Type B pancreatic cell (in vitro differentiated cells): ENCODE data around the gene TWF2. TPM values are rescaled to one million over a fixed set of nuclear protein-coding genes. Genes with fewer than 3 reads are reported as not detected.
A peak's percentile ranks its signal among the peaks of the same experiment; 100 is the strongest.

Experiments used
- DNase-seq: peaks from one replicate; pipeline ENCODE4 v3.0.0; 2021; ENCODE audit warnings: mixed read lengths; ENCODE audit not compliant: unreplicated experiment; ENCODE audit errors: extremely low spot score
- H3K27ac Mint-ChIP-seq: 2 replicates; pipeline ENCODE4 v1.8.0; 2021; ENCODE audit warnings: mild to moderate bottlenecking, mixed read lengths
- H3K27me3 Mint-ChIP-seq: 2 replicates; pipeline ENCODE4 v1.8.0; 2021; ENCODE audit warnings: mixed read lengths
- H3K36me3 Mint-ChIP-seq: 2 replicates; pipeline ENCODE4 v1.8.0; 2021; ENCODE audit warnings: mixed read lengths
- H3K4me1 Mint-ChIP-seq: one replicate; pipeline ENCODE4 v1.8.0; 2021; ENCODE audit warnings: mixed read lengths; ENCODE audit not compliant: unreplicated experiment
- H3K4me3 Mint-ChIP-seq: 2 replicates; pipeline ENCODE4 v1.8.0; 2021; ENCODE audit warnings: mild to moderate bottlenecking, mixed read lengths
- H3K9me3 Mint-ChIP-seq: 2 replicates; pipeline ENCODE4 v1.8.0; 2021; ENCODE audit warnings: mixed read lengths
- total RNA-seq: library from RNA; stranded (reverse); gene quantifications from 2 replicates; pipeline ENCODE4 v1.2.1, GENCODE V29; 2021; ENCODE audit warnings: low replicate concordance
- TF ChIP-seq, protein P1 (sequence below): fragments of 200-600 bp; sonication (generic); conservative IDR thresholded peaks from 2 replicates; pipeline ENCODE4 v1.5.0; 2021; ENCODE audit warnings: antibody characterized with exemption, mild to moderate bottlenecking

TWF2 gene
- total RNA-seq, 1 donor from 2014 or later = 33.7 TPM

DNA sequence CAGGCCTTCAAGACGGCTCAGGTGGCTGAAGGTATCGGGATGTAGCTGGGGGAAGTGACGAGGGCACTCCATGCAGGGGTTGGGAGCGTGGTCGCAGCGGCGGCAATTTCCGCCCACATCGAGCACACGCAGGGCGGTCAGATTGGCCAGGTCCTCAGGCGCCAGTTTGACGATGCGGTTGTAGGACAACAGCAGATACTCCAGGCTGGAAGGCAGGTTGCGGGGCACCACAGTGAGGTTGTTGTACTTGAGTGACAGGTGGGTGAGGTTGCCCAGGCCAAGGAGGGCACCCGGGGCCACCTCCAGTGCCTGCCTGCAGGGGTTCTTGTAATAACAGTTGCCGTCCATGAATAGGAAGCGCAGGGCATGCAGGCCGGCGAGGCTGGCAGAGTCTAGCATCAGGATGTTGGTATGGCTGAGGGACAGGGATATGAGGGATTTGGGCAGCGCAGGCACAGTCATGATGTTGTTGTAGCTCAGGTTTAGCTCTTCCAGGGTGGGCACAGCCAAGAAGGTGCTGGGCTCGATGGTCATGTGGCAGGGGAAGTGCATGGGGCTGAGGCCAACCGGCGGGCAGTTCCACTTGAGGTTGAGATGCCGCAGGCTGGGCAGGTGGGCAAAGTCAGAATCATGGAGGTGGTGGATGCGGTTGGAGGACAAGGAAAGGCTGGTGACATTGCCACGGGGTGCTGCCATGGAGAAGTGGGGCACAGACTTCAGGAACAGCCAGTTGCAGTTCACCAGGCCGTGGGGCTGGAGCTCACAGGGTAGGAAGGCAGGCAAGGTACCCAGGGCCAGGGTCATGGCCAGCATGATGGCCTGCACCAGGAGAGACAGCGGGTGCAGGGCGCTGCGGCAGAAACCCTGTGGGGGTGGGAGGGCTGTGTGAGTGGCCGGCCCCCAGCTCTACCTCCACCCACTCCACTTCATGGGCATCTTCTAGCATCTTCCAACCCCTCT, 15.2 kb downstream of the TWF2 start:
- Mint-ChIP-seq H3K36me3 (no peaks in the 10 kb centered on the region), H3K9me3 (no peaks in the 10 kb centered on the region), H3K27ac (peak overlapping the region; percentile 39), H3K27me3 (no peaks in the 10 kb centered on the region), H3K4me1 (peaks cover 5% of the 10 kb centered on the region), H3K4me3 (no peak overlapping the region)
- TF ChIP-seq, protein P1, sequence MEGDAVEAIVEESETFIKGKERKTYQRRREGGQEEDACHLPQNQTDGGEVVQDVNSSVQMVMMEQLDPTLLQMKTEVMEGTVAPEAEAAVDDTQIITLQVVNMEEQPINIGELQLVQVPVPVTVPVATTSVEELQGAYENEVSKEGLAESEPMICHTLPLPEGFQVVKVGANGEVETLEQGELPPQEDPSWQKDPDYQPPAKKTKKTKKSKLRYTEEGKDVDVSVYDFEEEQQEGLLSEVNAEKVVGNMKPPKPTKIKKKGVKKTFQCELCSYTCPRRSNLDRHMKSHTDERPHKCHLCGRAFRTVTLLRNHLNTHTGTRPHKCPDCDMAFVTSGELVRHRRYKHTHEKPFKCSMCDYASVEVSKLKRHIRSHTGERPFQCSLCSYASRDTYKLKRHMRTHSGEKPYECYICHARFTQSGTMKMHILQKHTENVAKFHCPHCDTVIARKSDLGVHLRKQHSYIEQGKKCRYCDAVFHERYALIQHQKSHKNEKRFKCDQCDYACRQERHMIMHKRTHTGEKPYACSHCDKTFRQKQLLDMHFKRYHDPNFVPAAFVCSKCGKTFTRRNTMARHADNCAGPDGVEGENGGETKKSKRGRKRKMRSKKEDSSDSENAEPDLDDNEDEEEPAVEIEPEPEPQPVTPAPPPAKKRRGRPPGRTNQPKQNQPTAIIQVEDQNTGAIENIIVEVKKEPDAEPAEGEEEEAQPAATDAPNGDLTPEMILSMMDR = no peak
- DNase-seq = peak; percentile 64

DNA sequence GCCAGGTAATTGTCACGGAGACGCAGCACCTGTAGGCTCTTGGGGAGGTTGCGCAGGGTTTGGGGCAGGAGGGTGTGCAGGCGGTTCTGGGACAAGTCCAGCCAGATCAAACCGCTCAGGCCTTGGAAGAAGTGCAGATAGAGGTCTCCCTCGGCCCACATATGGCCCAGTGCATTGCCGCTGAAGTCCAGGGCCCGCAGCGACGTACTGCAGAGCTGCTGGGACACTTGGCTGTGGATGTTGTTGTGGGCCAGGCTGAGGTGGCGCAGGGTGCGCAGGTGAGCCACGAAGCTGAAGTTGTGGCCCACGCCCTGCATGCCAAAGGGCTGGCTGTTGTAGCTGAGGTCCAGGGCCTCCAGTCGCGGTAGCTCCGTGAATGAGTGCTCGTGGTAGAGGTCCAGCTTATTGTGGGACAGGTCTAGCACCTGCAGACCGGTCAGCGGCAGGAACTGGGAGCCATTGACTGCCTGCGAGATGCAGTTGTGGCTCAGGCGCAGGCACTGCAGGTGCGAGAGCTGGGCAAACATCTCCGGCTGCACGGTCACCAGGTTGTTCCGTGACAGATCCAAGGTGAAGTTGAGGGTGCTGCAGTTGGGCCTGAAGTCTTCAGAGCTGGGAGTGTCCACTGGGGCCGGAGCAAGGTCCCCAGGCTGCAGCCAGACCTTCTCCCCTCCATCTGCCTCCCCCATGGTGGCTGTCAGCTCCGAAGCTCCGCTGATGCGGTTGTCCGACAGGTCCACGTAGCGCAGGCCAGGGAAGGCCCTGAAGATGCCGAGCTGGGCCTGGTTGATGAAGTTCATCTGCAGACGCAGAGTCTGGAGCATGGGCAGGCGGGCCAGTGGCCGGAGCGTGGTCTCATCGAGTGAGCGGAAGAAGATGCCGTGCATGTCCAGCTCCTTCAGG, 16.4 kb downstream of the TWF2 start:
- Mint-ChIP-seq H3K27ac (no peak overlapping the region), H3K27me3 (no peaks in the 10 kb centered on the region), H3K9me3 (no peaks in the 10 kb centered on the region), H3K4me3 (no peak overlapping the region), H3K36me3 (no peaks in the 10 kb centered on the region), H3K4me1 (peaks cover 6% of the 10 kb centered on the region)
- peak; percentile 55 for DNase-seq
- TF ChIP-seq, protein P1 = no peak

DNA sequence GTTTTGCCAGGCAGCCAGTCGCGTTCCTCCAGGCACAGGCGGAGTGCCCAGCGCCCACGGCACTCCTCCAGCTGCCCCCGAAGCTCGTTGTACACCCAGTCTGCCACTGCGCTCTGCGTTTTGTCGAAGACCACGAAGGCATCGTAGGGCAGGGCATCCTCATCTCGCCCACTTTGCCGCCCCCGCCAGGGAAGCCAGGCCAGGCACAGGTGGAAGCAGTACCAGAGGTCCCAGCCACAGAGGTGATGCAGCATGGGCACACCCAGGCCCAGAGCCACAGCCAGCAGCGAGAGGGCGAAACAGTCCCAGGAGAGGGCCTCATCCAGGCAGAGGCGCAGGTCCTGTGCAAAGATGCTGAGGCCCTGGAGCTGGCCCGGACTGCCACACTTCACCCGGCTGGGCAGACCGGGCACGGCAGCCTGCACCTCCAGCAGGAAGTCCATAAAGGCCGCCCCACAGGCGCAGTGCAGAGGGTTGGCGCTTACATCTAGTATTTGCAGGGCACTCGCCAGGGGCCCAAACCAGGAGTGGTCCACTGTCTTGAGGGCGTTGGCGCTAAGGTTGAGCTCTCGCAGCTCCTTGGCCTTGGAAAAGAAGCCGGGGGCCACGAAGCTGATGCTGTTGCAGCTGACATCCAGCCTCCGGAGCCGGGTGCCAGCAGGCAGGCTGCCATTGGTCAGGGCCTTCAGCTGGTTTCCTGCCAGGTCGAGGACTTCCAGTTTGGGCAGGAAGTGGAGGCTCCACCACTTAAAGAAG, 17.2 kb downstream of the TWF2 start:
- H3K36me3 Mint-ChIP-seq = peaks cover 2% of the 10 kb centered on the region
- TF ChIP-seq, protein P1 = no peak
- peak; percentile 64 for DNase-seq
- H3K4me1 Mint-ChIP-seq = peaks cover 9% of the 10 kb centered on the region
- H3K27me3 Mint-ChIP-seq = no peaks in the 10 kb centered on the region
- H3K27ac Mint-ChIP-seq = no peak overlapping the region
- no peaks in the 10 kb centered on the region for H3K9me3 Mint-ChIP-seq
- no peak overlapping the region for H3K4me3 Mint-ChIP-seq

DNA sequence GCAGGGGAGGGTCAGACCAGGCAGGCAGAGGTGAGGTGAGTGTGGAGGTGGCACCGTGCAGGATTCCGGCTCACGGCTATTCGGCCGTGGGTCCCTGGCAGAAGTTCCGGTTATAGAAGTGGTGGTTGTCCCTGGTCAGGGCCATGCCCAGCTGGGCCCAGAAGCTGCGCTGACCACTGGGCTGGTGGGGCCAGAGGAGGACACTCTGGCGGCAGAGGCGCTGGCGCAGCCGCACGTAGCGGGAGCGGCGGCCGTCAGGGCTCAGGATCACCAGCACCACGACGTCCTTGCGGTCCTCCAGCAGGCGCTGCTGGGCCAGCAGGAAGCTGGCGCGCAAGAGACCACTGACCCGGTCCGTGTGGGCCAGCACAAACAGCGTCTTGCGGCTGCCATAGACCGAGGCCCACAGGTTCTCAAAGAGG, 17.8 kb downstream of the TWF2 start:
- Mint-ChIP-seq H3K4me1 (peaks cover 12% of the 10 kb centered on the region), H3K4me3 (no peak overlapping the region), H3K27ac (no peak overlapping the region), H3K9me3 (no peaks in the 10 kb centered on the region), H3K36me3 (peaks cover 5% of the 10 kb centered on the region), H3K27me3 (no peaks in the 10 kb centered on the region)
- TF ChIP-seq, protein P1 = no peak
- DNase-seq = no peak
